GM12892 (cell line): ENCODE data around the gene SCT.

Experiments used
- POLR2A ChIP-seq: IDR thresholded peaks from 2 replicates; pipeline ENCODE4 v1.6.1; 2011; ENCODE audit warnings: low read depth, low read length, control low read depth
- POLR2AphosphoS5 ChIP-seq: IDR thresholded peaks from 2 replicates; pipeline ENCODE4 v1.6.1; 2011; ENCODE audit warnings: low read depth, low read length, control low read depth
- TAF1 ChIP-seq: IDR thresholded peaks from 2 replicates; pipeline ENCODE4 v1.6.1; 2011; ENCODE audit warnings: low read depth, mild to moderate bottlenecking, control low read depth, low read length, borderline replicate concordance

DNA sequence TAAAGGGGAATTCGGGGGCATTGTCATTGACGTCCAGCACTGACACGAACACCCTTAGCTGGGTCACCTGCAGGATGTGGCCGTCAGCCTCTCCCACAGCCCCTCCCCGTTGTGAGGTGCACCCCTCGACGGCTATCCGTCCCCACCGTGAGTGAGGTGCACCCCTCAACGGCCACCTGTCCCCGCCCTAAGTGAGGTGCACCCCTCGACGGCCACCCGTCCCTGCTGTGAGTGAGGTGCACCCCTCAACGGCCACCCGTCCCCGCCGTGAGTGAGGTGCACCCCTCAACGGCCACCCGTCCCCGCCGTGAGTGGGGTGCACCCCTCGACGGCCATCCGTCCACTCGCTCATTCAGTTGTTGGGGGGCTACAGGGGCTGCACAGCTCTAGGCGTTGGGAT is 5.1 kb downstream of the SCT start:
- TF ChIP-seq POLR2AphosphoS5: no peak
- TF ChIP-seq POLR2A: no peak
- TF ChIP-seq TAF1: no peak
